Islet of Langerhans (tissue), 1 donor: Measurements from ENCODE around the gene ADCY2.

ENCODE experiments used
- FAIRE-seq: peaks from one replicate; lab custom pipeline; 2011; peaks lifted over from hg19 to GRCh38; lab: Jason Lieb, UNC

The ADCY2 gene

DNA sequence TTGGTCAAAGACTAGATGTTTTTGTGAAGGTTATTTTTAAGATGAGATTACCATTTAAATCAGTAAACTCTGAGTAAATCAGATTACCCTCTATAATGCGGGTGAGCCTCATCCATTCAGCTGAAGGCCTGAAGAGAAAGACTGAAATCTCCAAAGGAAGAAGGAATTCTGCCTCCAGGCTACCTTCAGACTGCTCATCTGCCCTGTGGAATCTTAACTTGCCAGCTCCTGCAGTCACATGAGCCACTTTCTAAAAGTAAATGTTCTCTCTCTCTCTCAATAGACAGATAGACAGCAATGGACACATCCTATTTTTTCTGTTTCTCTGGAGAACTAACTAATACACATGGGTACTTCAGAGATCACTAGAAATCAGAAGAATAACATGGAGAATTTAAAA is 272.2 kb downstream of the ADCY2 start:
- FAIRE-seq: no peak

DNA sequence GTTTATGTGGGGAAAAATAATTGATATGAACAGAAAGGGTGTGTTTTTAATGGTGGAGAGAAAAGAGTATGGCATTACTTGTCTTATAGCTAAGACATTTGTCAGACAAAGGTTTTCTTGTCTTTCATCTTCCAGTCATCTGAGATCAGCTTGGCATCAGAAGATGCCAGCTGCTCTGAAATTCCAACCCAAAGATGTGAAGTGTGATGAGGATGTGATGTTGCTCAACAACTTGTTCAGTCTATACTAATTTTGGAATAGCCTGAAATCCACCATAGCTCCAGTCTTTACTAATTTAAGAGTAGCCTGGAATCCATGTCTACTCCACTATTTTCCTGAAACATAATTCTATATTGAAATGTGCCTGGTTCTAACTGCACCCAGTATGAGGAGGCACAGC is 272.7 kb downstream of the ADCY2 start:
- FAIRE-seq: no peak

DNA sequence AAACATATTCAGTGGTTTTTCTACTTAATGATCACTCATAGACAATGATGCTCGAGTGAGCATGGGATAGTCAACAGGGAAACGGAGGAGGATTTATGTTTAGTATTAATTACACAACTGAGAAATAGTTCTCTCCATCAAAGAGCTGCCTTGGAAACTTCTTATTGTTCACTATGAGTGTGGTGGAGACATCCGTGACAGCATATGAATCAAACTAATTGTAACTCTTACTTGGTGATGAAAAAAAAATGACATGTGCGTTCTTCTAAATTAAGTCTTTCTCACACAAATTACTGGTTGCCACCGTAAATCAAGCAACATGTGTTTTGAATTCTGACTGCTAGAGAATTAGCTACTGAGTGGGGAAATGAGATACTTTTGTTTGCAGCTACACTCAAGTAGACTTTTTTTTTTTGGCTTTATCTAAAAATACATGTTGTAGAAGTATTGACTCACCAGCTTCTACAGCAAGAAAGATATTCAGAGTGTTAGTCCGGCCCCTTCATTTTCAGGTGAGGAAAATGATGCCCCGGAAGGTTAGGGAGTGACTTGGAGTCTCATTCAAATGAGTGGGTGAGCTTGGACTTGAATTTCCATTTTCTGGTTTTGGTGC is 275.5 kb downstream of the ADCY2 start:
- FAIRE-seq: no peak

DNA sequence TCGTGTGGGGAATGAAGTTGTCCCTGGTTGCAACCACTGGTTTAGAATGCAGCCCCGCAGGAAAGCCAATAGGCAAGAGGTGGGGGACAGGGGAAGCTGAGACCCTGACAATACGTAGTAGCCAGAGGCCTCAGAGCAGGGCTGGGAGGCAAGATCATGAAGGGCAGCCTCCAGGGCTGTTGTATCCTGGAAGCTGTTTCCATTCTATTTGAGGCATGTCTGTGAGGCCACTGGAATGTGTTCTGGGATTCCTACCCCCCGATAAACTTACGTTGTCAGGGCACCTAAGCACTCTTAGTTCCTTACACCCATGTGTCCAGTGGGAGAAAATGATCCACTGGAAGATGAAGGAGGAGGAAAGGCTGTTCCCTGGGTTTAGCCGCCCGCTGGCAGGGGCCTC is 277.7 kb downstream of the ADCY2 start:
- FAIRE-seq: no peak

DNA sequence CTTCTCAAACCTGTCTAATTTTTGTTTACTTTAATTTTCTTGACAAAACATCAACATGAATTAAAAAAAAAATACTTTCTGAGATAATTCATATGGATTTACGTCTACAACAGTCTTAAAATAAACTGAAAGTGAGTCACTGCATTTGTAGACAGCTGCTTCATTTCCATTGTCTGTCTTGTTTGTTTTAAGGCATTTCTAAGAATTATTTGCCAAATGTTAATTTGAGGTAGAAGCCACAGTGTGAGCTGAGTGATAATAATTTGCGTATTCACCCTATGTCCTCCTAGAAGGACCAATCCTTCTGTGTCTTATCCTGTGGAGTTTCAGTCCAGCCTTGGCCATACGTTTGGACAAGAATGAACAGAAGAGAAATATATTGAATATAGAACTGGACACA is 280.5 kb downstream of the ADCY2 start:
- FAIRE-seq: no peak

DNA sequence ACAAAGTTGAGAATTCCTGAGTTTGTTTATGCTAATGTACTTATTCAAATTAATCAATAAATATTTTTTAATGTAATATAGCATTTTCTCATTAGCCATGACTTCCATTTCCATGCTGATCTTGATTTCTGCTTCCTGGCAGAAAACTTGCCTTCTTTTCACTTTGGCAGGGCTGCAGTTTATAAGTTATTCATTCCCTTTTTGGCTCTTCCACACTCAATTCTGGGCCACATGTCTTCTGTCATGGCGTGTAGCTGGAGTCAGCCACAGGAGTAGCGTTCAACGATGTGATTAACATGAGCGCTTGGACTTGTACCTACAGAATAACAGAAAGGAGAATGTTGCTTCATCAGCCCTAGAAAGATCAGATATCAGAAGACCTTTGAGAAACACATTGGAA is 282.1 kb downstream of the ADCY2 start:
- FAIRE-seq: no peak

DNA sequence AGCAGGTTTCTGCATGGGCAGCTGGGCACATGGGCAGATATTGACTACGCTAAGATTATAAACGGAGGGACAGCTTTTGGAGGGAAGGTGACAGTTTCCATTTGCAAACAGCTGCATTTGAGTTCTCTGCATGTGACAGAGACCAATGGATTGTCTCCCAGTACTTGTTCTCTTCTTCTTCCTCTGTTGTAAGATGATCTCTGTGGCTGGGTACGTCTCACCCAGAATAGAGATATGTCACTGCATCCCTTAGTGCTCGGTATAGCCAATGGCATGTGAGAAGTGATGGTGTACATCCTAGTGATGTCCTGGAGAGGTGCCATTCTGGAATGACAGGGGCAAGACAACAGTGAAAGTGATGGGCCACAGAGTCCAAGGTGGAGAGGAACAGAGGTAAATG is 283.7 kb downstream of the ADCY2 start:
- no peak for FAIRE-seq

DNA sequence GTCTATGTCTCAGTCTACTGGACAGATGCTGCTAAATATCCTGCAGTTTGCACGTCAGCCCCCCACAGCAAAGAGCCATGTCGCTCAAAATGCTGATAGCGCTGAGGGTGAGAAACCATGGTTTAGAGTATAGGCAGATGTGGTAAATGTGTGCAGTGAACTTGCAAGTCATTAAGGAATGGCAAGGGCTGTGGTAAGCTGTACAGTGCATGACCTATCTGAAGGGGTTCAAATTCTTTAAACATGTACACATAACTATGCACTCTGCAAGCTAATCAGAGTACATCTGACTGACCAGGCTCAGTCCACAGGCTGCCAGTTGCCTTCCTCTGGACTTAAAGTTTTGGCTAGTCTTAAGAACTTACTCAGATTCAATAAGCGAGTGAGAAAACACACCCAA is 284.3 kb downstream of the ADCY2 start:
- FAIRE-seq: no peak

DNA sequence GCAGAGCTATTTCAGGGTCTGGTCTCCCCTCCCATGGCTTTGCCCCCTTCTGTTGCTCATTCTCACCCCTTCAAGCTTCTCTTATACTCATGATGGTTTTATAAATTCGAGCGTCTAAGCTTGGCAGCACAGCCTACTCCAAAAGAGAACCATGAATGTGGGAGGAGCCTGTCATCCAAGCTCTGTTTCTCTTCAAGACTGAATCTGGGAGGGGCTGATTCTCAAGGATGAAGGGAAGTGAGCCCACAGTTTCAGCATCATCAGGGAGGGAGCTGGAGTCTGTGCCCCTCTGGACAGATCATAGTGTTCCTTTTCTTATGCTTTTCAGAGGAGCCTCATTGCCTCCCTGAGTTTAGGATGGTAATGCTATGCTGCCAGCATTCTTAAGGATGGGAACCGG is 286.4 kb downstream of the ADCY2 start:
- no peak for FAIRE-seq

DNA sequence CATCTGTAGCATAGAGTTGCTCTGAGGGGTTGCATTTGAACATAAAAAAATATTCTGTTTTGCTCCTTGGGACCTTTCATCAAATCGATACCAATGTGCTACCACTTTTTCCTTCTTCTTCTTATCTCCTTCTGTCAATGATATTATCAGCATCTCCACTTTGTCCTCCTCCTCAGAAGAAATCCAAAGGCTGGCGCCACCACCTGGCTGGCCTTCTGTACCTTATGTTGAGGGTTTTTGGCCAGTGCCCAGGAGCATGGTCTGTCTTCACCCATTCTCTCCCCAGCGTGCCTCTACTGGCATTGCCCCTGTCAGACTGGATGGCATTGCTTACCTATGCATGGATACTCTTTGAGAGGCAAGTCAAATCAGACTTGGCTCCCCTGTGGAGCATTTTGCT is 287.8 kb downstream of the ADCY2 start:
- FAIRE-seq: no peak

DNA sequence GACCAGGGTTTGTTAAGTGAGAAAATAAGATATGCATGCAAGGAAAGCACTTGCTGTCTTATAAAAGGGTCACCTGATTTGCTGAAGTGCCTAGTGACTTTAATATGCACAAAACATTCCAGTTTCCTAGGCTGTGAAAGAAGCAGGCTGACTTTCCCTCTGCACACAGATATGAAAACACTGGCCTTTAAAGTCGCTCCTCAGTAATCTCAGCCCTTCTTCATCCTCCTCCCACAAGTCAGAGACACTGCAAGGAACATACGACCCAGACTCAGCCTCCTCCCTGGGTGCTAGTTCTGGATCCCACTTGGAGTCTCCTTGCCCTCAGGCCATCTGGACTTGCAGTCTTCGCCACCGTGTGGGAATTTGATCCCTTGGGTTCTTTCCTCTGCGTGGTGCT is 288.9 kb downstream of the ADCY2 start:
- no peak for FAIRE-seq

DNA sequence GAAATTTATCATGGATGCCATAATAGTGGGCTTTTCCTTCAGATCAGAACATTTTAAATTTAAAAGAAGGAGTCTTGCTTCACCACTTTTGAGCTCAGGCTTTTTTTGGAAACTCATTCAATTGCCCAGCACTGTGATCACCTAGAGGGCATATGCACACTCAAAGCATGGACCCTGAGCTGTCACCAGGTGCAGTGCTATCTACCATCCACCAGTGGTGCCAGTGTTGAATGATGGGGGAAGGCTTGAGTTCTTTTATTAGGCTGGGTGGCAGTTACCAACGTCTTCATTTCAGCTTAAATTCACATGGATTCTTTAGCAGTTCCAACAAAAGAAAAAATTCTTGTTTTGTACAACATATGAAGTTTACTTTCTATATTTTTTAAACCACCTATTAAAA is 290.9 kb downstream of the ADCY2 start:
- no peak for FAIRE-seq

DNA sequence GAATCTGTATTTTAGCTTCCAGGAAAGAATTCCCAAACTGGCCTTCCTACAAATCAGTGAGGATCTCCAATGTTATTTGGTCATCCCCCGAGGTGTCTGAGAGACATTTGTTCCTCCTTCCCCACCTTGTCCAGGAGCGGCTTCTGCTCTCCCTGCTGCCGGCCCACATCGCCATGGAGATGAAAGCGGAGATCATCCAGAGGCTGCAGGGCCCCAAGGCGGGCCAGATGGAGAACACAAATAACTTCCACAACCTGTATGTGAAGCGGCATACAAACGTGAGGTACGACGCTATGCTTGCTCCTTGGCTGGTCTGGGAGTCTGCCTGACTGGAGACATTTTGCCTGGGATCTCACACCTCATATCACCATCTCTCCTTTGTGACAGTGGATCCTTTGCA is 294.6 kb downstream of the ADCY2 start:
- no peak for FAIRE-seq

DNA sequence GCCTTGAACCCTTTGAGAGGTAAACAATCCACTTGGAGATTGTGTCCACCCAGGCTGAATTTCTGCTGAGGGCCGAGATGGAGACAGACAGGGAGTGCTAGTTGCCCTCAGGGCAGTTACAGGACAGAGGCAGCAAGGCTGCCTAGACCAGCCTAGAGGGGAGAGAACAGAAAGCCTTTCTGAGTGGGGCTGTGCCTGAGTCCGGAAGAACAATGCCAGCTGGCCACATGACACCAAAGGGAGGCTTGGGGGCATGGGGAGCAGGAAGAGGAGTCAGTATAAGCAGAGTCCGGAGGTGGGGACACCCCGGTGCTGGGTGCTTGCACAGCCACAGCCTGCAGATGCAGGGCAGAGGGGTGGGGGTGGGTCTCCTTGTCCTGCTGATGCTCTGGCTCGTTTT is 309.3 kb downstream of the ADCY2 start:
- no peak for FAIRE-seq

DNA sequence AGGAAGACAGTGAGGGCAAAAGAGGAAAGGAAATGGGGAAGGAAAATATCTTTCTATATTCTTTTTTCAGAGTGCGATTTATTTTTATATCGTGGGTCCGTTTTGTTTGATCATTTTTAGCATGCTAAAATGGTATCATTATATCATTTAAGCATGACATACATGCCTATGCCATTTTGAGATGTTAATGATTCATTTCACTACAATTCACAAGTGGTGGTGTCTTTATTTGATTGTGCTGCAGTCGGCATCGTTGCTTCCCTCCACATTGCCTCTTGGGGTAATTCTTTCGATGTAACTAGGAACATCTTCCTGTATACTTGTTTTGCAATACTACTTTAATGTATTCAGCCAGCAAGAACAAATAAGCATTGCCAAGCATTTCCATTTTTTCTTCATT is 309.8 kb downstream of the ADCY2 start:
- no peak for FAIRE-seq

DNA sequence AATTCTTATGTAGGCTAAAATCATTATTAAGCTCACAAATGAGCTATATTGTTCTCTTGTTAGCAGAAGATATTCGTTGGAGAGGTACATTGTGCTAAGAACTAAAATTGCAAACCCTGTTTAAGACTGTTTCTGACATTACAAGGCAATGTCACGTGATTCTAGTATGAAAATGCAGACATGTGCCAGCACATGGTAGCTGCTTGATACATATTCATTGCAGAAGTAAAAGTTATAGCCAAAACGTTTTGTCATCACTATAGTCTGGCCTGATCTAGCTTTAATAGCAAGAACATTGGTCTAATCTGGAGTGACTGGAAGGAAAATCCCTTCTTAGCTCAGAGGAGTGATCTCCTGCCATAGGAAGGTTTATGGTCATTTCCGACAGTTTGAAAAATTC is 310.3 kb downstream of the ADCY2 start:
- FAIRE-seq: no peak

DNA sequence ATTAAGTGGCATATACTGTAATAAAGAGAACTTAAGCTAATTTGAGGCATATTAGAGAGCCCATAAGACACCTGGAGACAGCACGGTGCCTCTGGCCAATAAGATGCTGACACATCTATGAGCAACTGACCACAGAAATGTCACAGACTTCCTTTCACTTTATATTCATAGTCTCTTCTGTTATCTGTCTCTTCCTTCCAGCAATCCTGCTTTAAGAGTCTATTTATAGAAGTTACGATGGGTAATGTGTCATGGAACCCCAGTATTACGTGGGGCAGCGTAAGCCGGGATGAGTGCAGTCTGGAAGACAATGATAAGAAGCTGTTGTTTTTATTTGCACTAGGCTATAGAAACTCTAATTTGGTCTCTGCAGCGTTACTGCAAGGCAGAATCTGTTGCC is 318.2 kb downstream of the ADCY2 start:
- no peak for FAIRE-seq

DNA sequence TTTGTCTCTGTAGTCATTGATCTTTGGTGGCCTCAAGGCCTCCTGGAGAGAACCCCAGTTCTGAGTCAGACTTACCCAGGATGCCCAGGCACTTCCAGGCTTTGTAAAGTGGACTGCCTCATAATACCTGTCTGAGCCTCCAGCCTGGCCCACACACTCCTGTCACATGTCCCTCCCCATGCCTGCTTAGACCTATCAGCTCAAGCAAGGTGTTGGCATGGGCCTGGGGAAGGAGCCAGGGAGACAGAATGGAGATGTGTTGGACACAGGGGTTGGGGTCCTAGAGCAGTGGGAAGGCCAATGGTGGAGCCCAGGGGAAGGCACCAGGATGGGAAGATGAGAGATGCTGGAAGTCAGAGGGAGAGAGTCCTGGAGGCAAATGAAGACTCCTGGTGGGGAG is 318.8 kb downstream of the ADCY2 start:
- no peak for FAIRE-seq

DNA sequence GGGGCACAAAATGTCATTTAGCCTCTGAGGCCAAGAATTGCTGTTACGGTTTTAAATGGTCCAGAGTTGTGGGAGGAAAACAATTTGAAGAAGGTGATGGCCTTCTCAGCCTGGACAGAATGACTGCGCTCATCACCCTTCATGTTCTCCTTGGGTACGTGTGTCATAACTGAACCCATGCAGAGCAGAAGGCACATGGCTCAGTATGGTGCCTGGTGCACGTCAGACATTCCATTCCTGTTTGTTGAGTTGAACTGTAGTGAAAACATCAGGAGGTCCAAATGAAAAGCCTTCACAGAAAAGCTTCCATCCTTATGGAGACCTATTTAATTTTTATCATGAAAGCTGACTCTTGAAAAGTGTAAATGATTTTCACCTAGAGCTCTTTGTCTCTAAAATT is 321.8 kb downstream of the ADCY2 start:
- FAIRE-seq: no peak

DNA sequence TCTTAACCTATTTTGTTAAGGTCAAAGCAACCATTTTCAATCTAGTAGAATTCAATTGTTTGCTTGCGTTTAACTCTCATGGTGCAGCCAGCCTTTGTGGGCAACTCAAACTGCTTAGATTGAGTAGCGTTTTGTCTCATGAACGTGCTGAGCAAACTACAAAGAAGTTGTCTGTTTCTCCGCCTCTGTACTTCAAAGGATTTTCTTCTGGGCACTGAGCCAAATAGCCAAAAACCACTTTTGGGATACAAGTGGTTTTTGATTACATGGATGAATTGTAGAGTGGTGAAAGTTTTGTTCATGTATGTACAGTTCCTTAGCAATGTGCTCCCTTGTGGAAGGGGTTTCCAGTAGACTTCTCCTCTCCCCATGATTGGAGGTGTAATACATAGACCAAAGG is 332.1 kb downstream of the ADCY2 start:
- FAIRE-seq: no peak

DNA sequence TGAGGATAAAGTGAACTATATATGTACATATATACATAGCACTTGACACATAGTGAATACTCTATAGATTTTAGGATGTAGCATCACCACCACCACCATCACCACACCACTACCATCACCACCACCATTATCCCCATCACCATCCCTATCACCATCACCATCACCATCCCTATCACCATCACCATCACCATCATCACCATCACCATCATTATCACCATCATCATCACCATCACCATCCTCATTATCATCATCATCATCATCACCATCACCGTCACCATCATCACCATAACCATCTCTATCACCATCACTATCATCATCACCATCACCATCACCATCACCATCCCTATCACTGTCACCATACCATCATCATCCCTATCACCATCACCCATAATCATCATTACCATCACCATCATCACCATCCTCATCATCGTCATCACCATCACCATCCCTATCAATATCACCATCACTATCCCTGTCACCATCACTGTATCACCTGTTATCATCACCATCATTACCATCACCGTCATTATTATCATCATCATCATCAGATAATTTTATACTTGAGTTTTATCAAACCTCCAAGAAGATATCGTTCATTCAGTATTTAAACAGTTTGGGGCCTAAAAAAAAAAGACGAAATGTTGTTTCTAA is 345.6 kb downstream of the ADCY2 start:
- no peak for FAIRE-seq

DNA sequence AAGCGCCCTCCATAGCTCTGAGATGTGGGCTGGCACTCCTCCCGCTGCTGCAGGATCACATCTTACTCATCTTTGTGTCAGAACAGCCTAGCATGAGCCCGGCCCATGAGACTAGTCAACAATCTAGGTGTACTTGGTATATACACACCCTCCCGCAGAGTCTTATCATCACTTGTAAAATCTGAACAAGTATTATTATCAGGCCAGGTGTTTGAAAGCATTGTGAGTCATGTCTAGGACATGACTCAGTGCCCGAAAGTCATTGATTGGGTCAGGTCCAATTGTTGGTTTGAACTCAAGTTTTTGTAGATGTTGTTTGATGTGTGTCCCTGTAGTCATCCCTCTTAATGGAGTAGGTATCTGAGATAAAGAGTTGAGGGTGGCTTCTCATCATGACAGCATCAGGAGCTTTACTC is 346.3 kb downstream of the ADCY2 start:
- FAIRE-seq: no peak

DNA sequence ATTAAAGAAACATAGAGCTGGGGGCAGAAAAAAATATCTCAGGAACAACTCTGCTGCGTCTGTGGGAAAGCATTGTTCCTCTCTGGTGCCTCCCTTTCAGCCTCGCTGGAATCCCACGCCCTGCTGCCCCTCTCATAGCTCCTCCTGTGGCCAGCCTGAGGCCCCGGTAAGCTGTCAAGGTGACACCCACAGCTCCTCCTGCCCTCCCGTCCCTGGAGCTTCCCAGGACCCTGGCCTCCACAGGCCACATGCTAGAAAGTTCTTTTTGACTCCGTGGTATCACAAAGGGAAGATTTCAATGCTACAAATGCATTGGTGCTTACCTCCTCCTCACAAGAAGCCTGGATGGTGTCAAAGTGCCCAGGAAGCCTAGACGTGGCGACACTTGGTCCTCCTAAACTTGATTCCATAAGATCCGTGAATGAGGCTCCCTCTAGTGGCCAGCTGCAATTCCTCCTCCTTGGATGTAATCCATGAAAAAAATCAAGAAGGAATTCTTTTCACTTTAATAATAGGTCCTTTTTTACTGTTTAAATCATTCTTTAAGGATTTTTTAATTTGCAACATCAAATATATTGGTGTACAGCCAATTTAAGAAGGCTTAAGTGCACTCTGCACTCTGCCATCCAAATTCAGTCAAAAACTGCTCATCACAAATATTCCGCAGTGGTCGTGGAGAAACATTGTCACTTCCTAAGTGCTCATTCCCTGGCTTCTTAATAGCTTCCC is 350.1 kb downstream of the ADCY2 start:
- peak; percentile 93 for FAIRE-seq

DNA sequence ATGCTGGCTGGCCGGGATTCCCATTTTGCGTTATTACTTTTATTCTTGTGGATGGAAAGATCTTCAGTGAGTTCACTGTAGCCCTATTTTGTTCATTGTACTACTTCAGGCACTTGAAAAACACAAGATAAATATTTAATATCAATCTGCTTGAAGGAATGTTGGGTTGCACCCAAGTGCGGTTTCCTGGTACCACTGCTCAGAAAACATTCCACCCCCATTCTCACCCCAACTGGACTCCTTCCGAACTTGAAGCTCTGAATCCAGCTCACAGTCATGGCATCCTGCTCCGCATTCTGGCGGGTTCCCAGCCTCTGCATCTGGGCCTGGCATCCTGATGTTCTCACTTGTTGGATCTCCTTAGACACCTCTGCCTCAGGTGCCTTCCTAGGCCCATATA is 351.8 kb downstream of the ADCY2 start:
- no peak for FAIRE-seq
